ENCODE data around the gene DNAAF3.

Gene DNAAF3

DNA sequence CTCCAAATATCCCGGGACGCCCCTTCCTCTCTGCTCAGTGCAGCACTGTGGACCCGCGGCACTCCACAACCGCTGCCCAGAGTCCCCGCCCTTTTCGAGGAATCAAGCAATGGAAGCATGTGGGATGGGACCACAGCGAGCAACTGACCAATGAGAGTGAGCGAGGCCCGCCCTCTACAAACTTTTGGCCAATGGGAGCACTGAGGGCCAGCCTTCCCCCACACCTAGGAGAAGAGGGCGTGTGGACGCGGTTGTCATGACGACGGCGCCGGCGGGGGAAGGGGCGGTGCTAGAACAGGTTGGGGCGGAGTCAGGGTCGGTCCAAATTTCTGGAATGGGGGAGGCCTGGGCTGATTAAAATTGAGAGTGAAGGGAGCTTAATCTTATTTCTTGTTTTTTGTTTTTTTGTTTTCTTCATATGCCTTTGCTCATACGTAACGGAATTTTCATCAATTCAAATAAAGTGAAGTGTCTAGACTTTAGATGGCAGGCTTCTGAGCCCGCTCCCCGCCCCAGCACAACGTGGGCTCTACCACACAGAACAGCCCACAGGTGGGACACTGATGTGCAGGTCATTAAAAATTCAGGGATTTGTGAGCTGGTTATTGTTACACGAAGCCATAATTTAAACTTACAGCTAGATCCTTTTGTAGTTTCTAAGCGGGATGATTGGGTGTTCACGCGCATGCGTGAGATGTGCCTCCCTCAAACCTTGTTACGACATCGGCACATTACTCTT lies at the start of gene DNAAF3:
TSS of gene DNAAF3 (minus strand) at position 84 of the 739 bp plus-strand sequence. CDS start 200 bp downstream, outside the sequence.
- TF ChIP-seq, protein P1, sequence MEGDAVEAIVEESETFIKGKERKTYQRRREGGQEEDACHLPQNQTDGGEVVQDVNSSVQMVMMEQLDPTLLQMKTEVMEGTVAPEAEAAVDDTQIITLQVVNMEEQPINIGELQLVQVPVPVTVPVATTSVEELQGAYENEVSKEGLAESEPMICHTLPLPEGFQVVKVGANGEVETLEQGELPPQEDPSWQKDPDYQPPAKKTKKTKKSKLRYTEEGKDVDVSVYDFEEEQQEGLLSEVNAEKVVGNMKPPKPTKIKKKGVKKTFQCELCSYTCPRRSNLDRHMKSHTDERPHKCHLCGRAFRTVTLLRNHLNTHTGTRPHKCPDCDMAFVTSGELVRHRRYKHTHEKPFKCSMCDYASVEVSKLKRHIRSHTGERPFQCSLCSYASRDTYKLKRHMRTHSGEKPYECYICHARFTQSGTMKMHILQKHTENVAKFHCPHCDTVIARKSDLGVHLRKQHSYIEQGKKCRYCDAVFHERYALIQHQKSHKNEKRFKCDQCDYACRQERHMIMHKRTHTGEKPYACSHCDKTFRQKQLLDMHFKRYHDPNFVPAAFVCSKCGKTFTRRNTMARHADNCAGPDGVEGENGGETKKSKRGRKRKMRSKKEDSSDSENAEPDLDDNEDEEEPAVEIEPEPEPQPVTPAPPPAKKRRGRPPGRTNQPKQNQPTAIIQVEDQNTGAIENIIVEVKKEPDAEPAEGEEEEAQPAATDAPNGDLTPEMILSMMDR (IDR thresholded peaks at IDR 0.05; ENCODE audit: low read depth, low read length), result no peak
- peak; percentile 98 for DNase-seq
- Histone ChIP-seq H3K27ac (peak within 1 kb of the TSS; percentile 90), H3K27me3 (ENCODE audit: insufficient read depth, low read depth, severe bottlenecking) (peaks cover under 1% of the 10 kb centered on the region), H3K36me3 (no peaks in the 10 kb centered on the region), H3K9me3 (ENCODE audit: severe bottlenecking) (no peaks in the 10 kb centered on the region), H3K4me3 (ENCODE audit: low read depth, low read length) (peak within 1 kb of the TSS; percentile 52)

DNA sequence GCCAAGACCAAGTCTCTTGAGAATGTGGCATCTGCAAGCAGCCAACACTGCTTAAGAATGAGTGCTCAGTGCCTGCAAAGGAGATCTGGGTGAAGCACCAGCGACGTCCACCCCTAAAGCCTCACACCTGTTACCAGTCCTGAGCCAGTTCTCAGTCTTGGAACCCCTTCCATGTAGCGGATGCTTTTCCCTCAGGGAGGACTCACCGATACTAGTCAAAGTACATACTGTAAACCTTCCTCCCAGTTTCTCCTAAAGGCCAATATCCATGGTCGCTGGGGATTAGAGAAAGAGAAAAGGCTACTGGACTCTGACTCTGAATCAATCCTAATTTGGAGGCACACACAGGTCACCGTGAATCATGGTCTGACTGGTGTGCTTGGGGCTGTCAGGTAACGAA lies 47.1 kb upstream of the DNAAF3 start:
- no peak overlapping the region for H3K4me3 ChIP-seq (ENCODE audit: low read depth, low read length)
- no peak overlapping the region for H3K27ac ChIP-seq
- TF ChIP-seq, protein P1 (IDR thresholded peaks at IDR 0.05; ENCODE audit: low read depth, low read length), result no peak
- peaks cover 22% of the 10 kb centered on the region for H3K9me3 ChIP-seq (ENCODE audit: severe bottlenecking)
- no peaks in the 10 kb centered on the region for H3K27me3 ChIP-seq (ENCODE audit: insufficient read depth, low read depth, severe bottlenecking)
- H3K36me3 ChIP-seq, result no peaks in the 10 kb centered on the region
- no peak for DNase-seq

DNA sequence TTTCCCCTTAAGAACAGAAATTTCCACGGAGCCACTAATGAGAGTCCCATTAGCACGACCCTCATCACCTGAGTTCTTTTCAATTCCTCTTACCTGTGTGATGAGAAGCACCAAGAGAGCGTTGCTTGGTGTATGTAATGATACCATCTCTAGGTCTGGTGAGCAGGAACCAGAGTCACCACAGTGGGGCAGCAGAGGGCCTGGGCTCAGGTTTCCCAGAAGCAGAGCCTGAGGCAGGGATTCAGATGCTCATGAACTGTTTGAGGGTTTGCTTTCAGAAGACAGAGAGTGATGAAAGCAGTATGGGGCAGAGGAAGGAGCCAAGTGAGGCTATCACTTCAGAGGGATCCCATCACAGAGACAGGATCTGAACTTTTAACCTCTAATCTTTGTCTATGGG lies 46.0 kb upstream of the DNAAF3 start:
- no peak for DNase-seq
- Histone ChIP-seq H3K4me3 (ENCODE audit: low read depth, low read length) (no peak overlapping the region), H3K27ac (no peak overlapping the region), H3K36me3 (no peaks in the 10 kb centered on the region), H3K27me3 (ENCODE audit: insufficient read depth, low read depth, severe bottlenecking) (no peaks in the 10 kb centered on the region), H3K9me3 (ENCODE audit: severe bottlenecking) (peaks cover 22% of the 10 kb centered on the region)
- TF ChIP-seq, protein P1 (IDR thresholded peaks at IDR 0.05; ENCODE audit: low read depth, low read length), result peak; percentile 20; the same call in 1 of the 2 replicates

DNA sequence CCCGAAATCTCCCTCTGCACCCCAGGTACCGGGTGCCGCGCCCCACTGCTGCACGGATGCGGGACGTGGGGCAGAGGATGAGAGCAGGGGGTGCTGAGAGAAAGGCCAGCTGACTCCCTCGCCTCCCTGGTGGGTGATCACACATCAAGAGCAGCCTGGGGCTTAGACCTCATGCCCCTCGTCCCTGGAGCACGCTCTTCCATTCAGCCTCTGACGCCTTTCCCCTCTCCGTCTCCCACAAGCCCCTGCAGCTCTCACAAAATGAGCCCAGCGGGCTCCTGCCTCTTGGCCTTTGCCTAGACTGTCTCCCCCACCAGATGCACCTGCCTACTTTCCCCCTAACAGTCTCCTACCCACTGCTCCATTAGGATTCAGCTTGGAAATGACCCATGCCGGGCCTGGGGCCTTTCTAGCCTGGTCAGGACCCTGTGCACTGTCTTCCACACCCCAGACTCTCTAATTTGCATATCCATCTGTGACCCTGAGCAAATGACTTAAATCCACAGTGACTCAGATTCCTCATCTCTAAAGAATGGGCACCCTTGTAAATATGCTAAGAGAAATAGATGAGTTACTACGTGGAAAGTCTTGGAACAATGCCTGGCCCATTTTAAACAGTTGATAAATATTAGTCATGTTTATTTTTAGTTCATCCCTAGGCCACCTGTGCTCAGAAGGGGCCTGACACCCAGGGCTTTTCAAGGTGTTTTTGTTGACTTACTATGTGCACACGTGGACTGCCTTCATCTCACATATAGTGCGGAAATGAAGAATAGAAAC lies 43.5 kb upstream of the DNAAF3 start:
- TF ChIP-seq, protein P1 (IDR thresholded peaks at IDR 0.05; ENCODE audit: low read depth, low read length), result no peak
- Histone ChIP-seq H3K27me3 (ENCODE audit: insufficient read depth, low read depth, severe bottlenecking) (no peaks in the 10 kb centered on the region), H3K27ac (no peak overlapping the region), H3K4me3 (ENCODE audit: low read depth, low read length) (no peak overlapping the region), H3K36me3 (no peaks in the 10 kb centered on the region), H3K9me3 (ENCODE audit: severe bottlenecking) (peaks cover 12% of the 10 kb centered on the region)
- DNase-seq, result no peak

DNA sequence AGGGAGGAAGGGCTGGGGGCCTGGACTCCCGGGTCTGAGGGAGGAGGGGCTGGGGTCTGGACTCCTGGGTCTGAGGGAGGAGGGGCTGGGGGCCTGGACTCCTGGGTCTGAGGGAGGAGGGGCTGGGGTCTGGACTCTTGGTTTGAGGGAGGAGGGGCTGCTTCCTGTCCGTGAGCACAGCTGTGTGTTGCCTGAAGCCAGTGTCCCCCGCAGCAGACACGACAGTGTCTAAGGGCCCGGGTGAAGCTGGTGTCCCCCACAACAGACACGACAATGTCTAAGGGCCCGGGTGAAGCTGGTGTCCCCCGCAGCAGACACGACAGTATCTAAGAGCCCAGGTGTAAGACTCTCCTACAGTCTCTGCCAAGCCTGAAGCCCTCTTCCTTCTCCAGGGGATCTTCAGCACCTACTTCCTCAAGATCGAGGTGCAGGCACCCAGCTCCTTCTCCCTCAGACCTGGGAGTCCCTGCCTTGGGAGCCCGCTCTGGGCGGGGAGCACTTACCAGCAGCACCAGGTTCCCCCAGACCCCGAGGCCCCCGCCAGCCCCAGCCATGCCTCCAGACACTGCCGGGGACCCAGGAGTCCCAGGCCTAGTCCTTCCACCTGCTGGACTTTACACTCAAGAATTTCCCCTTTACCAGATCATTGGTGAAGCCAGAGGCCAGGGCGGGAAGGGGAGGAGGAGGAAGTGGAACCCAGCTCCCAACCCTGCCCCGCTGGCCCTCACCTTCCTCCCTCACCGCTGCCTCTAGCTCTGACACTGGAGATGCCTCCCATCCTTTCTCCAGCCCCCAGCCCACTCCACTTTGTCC lies 42.7 kb upstream of the DNAAF3 start, which contains the start of gene PTPRH:
TSS of gene PTPRH (minus strand) at position 622 of the 813 bp plus-strand sequence. CDS start at position 554, 68 bp downstream.
- DNase-seq, result no peak
- Histone ChIP-seq H3K4me3 (ENCODE audit: low read depth, low read length) (no peak within 1 kb of the TSS), H3K27ac (no peak within 1 kb of the TSS)

More for the DNA sequence above, 42.7 kb upstream of the DNAAF3 start, which contains the start of gene PTPRH:
- no peaks in the 10 kb centered on the region for H3K27me3 ChIP-seq (ENCODE audit: insufficient read depth, low read depth, severe bottlenecking)
- no peaks in the 10 kb centered on the region for H3K36me3 ChIP-seq
- H3K9me3 ChIP-seq (ENCODE audit: severe bottlenecking), result peaks cover 12% of the 10 kb centered on the region
- TF ChIP-seq, protein P1 (IDR thresholded peaks at IDR 0.05; ENCODE audit: low read depth, low read length), result no peak
